GM18873 (cell line): Measurements from ENCODE around the gene UNK.
"Not testable (repeated sequence)": the region's sequence is repeated elsewhere in the genome, so short reads cannot be mapped to it uniquely, and the experiment has no call there.

Experiments used
- ATAC-seq: cut with Tn5 transposase; IDR thresholded peaks from one replicate; pipeline ENCODE4 v1.9.1; 2021; ENCODE audit warnings: mild to moderate bottlenecking, moderate library complexity, moderate number of reproducible peaks; ENCODE audit not compliant: unreplicated experiment, low FRiP score

The UNK gene

DNA sequence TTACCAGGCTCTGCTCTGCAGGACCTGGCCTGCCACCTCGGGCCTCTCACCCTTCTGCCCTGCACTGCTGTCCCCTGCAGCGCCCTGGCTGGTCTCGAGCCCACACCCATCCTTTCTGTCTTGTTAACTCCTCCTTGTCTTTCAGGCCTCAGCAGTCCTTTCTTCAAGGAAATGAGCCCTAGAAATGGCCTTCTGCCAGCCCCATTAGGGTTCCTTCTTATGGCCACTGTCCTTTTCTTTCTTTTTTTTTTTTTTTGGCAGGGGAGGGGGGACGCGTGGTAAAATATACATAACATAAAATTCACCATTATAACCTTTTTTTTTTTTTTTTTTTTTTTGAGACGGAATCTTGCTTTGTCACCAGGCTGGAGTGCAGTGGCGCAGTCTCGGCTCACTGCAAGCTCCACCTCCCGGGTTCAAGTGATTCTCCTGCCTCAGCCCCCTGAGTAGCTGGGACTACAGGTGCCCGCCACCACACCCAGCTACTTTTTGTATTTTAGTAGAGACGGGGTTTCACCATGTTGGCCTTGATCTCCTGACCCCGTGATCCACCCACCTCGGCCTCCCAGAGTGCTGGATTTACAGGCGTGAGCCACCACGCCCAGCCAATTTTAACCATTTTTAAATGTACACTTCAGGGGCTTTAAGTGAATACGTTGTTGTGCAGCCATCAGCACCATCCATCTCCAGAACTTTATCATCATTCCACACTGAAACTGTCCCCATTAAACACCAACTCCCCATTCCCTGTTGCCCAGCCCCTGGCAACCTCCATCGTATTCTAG lies 81.0 kb downstream of the UNK start:
- not testable (repeated sequence) for ATAC-seq

DNA sequence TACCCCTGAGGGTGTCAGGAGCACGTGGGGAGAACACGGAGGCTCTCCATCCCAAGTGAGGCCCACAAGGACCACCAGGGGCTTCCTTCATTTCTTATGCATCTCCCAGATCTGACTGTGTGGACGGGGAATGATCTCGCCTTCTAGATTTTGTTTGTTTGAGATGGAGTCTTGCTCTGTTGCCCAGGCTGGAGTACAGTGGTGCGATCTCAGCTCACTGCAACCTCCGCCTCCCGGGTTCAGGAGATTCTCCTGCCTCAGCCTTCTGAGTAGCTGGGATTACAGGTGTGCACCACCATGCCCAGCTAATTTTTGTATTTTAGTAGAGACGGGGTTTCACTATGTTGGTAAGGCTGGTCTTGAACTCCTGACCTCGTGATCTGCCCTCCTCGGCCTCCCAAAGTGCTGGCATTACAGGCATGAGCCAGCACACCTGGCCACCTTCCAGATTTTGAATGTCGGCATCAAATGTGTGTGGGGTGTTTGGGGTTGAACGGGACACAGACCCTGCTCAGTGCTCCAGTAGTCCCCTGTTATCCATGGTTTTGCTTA lies 84.2 kb downstream of the UNK start:
- ATAC-seq = not testable (repeated sequence)

DNA sequence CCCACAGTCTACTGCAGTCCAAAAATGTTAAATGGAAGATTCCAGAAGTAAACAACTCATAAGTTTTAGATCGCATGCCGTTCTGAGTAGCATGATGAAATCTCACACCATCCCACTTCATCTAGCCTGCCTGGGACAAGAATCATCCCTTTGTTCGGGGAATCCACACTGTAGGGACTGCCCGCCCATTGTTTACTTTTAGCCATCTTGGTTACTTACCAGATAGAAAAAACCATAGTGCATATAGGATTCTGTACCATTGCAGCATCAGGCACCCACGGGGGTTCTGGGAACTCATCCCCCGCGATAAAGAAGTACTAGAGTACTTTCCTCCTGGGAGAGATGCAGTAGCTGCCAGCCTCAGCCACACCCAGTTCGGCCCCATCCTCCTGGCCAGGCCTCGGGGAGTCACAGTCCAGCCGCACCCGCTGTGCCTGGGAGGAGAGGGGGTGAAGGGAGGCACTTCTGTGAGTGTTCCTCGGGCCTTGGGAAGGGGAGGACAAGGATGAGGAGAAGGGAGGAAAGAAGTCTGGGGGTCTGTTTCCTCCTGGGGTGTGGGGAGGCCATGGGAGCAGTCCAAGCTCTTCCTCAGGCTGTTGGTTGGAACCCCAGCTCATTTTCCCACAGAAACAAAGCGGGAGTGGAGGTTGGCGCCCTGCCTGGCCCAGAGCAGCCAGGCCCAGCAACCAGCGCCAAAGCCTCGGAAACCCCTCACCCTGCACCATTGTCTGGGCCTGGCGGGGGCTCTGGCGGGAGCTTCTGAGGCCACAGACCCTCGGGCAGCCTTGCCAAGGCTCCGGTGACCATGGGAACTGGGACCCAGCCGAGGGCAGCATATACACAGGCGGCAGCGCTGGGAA lies 84.9 kb downstream of the UNK start:
- no peak for ATAC-seq

DNA sequence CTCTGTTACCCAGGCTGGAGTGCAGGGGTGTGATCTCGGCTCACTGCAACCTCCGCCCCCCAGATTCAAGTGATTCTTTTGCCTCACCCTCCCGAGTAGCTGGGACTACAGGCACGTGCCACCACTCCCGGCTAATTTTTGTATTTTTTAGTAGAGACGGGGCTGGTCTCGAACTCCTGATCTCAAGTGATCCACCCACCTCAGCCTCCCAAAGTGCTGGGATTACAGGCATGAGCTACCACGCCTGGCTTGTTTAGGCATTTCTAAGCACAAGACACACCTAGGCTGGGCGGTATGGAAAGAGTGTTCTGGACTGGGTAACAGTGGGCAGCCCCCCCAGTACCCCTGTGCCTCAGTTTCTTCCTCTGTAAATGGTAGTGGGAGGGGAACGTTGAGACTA lies 85.6 kb downstream of the UNK start:
- not testable (repeated sequence) for ATAC-seq

DNA sequence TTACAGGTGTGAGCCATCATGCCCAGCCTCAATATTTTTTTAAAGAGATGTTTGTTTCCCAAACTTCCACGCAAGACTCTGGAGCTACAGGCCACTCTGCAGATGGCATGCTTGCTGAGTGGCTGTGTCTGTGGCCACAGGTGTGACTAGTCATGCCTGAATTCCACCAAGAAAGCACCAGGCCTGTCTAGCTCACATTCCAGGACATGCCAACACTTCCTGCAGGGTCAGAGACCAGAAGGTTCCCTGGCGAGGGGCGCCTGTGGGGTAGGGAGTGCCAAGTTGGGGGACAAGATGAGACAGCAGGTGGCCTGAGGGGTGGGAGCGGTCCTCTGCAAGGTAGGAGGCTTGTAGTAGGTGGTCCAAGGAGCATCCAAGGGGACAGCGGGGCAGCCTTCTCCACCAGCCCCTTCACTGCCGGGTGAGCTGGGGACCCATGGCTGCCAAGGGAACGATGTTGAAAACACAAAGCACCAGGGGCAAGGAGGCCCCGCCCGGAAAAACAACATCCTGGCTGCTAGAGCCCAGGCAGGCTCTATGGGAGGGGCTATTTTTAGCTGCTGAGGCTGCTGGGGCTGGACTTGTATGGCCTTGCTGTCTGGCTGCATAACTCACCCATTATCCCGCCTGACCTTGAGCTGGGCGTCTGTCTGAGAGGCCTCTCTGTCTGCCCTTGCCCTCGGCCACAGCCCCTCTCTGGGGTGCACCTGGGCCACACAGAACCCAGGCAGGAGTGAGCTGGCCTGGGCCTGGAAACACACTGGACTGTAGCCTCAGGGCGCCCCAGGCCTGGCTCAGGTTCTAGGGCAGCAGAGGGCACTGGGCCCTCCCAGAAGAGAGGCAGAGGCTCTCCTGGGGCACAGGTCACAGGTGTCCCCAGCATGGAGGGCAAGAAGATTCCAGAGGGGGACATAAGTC lies 88.1 kb downstream of the UNK start:
- ATAC-seq = no peak

DNA sequence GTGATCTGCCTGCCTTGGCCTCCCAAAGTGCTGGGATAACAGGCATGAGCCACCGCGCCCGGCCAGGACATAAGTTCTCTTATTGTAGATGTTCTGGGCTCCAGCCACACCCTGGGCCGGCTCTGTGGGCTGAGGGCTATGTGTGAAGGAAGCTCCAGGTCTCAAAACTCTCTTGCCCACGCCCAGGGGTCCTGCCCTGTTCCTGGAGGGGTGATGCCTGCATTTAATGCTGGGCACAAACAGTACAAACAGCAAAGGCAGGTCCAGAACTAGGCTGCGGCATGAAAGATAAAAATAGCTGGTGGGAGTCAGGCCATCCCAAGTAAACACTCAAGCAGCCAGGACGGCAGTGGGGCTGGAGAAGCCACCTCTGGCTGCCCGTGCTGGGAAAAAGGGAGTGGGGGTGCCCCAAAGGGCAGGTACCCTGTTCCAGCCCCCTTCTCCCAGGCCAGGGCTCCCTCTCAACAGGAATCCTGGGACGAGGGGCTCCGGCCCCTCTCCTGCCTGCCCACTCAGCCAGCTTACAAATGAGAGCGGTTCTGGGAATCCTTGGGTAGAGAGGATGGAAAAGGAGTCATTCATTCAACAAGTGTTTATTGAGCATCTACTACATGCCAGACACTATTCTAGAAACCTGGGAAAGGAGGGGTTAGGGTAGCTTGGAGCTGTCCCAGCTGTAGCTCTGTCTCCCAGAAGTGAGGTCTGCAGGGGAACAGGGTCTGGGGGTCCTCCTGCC lies 89.1 kb downstream of the UNK start:
- ATAC-seq = no peak

DNA sequence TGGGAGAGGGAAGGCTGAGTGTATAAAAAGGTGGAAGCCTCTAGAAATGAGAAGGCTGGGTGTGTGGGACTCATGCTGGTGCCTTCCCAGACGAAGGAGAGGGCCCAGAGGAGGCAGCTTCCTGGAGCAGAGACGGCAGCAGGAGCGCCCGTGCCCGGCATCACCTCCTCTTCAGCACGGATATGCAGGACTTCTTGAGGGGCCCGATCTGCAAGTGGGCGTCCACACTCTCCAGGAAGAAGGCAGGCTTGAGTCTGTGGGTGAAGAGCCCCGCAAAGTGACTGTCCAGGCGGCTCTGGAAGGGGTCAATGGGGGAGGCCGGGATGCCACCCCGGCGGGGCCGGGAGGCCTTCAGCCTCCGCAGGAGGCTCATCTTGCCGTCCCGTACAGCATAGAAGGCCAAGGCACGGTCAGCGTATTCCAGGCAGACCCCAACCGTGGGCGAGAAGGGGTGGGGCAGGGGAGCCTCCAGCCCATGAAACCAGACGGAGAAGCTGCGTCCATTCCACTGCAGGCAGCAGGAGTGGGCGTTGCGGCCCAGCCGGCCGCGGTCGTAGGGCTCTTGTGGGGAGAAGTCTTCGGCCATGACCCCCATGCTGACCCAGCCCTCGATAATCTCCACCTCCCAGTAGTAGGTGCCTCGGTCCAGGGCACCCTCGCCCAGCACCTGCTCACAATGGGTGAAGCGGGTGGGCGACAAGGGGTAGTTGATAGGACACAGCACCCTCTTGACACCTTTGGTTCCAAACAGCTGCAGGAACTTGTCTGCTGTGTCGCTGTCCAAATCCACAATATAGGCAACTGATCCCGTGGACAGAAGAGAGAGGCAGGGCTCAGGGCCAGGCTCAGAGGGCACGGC lies 89.9 kb downstream of the UNK start:
- no peak for ATAC-seq
